DND-41 (cell line): ENCODE data around the gene MBNL2.

Source experiments
- CTCF ChIP-seq: IDR thresholded peaks from 2 replicates; pipeline ENCODE4 v1.5.1; 2012; ENCODE audit warnings: borderline replicate concordance, low read length, moderate library complexity, mild to moderate bottlenecking; ENCODE audit not compliant: poor library complexity, severe bottlenecking; ENCODE audit errors: extremely low read depth
- EZH2 ChIP-seq: IDR thresholded peaks from 3 replicates; pipeline ENCODE4 v1.6.1; 2012; ENCODE audit warnings: borderline replicate concordance, low read depth, mild to moderate bottlenecking, moderate library complexity, low read length, inconsistent platforms; ENCODE audit not compliant: severe bottlenecking

- TF ChIP-seq EZH2 (no peak), CTCF (peak; percentile 9)
Observed at GRCh38 chr13:97433727-97434396, 211.7 kb downstream of the MBNL2 start, which contains the start of gene RAP2A.
